Brain microvascular endothelial cell (primary cell): ENCODE results near the gene XRCC5.

Experiments used
- DNase-seq: peaks from one replicate; pipeline ENCODE4 v3.0.0-alpha.2; 2020
- H3K27ac ChIP-seq: fragments of 250-450 bp; sonication (Bioruptor Pico); 2 replicates; pipeline ENCODE4 v1.5.1; 2020; ENCODE audit warnings: mild to moderate bottlenecking, moderate library complexity
- H3K27me3 ChIP-seq: fragments of 250-450 bp; sonication (Bioruptor Pico); replicated peaks from 2 replicates; pipeline ENCODE4 v1.5.1; 2020; ENCODE audit warnings: mild to moderate bottlenecking
- H3K36me3 ChIP-seq: fragments of 250-450 bp; sonication (Bioruptor Pico); replicated peaks from 2 replicates; pipeline ENCODE4 v1.5.1; 2020; ENCODE audit warnings: mild to moderate bottlenecking
- H3K4me3 ChIP-seq: 2 replicates; pipeline ENCODE4 v1.5.1; 2011; ENCODE audit warnings: low read depth, mild to moderate bottlenecking, control low read depth, low read length, moderate library complexity
- CTCF ChIP-seq: IDR thresholded peaks from 2 replicates; pipeline ENCODE4 v1.5.1; 2011; ENCODE audit warnings: low read depth, mild to moderate bottlenecking, moderate library complexity, low read length, control low read depth, inconsistent platforms; ENCODE audit errors: missing control alignments
- in situ Hi-C: cut with HindIII; loops from 2 replicates; pipeline ENCODE4 v1.10.0; 2017; ENCODE audit warnings: low sequenced_read_pairs, low pct_ligation_motif_present

XRCC5 gene

GRCh38 chr2:216070195-216070594 lies 39.0 kb upstream of the XRCC5 start:
- no peak for TF ChIP-seq CTCF
- H3K4me3 ChIP-seq: no peak overlapping the region
- no peaks in the 10 kb centered on the region for H3K27me3 ChIP-seq
- H3K36me3 ChIP-seq: no peaks in the 10 kb centered on the region
- H3K27ac ChIP-seq: no peak overlapping the region
- no peak for DNase-seq
- in situ Hi-C loops: no loop called here

DNA sequence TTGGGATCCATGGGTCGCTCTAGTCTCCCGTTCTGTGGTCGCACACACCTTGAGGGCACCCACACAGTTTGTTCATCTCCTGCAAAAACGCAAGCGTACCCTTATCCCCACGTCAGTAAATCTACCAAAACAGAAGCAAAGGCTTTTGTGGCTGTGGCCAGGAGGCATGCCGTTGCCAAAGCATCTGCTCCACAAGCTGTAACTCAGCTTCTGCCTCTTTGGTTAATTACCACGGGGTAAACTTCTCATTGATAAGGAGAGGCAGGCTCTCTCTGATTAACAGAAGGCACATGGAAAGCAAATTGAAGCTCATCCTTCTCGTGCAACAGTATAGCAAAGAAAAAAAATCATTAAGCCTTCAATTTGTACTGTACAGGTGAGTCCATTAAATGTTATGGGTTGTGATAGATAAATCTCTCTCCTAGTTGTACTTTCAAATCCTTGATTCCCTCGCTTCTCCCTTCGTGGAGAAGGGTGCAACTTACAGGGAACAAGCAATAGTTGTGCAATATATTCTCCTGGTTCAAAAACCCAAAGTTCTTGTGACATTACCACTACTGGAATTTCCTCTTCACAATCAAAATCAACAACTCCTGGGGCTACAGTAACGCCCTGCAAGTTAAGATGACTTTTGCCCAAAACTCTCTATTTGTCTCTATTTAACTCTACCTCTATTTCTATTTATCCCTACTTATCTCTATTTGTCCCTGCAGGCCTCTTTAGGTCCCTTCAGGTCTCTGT lies 37.9 kb upstream of the XRCC5 start:
- DNase-seq: no peak

DNA sequence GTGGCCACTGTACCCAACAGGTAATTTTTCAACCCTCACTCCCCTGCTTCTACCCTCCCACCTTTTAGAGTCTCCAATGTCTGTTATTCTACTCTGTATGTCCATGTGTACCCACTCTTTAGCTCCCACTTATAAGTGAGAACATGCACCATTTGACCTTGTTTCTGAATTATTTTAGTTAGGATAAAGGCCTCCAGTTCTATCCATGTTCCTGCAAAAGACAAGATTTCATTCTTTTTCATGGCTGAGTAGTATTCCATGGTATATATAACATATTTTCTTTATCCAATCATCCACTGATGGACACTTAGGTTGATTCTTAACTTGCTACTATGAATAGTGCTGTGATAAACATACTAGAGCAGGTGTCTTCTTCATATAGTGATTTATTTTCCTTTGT lies 36.7 kb upstream of the XRCC5 start:
- Histone ChIP-seq H3K27ac (no peak overlapping the region), H3K36me3 (no peaks in the 10 kb centered on the region), H3K4me3 (no peak overlapping the region), H3K27me3 (no peaks in the 10 kb centered on the region)
- in situ Hi-C loops: no loop called here
- DNase-seq: no peak
- TF ChIP-seq CTCF: no peak

More for the DNA sequence above, 37.9 kb upstream of the XRCC5 start:
- Histone ChIP-seq H3K27me3 (no peaks in the 10 kb centered on the region), H3K36me3 (no peaks in the 10 kb centered on the region), H3K4me3 (no peak overlapping the region), H3K27ac (no peak overlapping the region)
- no peak for TF ChIP-seq CTCF
- in situ Hi-C loops: no loop called here

GRCh38 chr2:216073773-216074172 lies 35.4 kb upstream of the XRCC5 start:
- no peak for DNase-seq

GRCh38 chr2:216074380-216074779 lies 34.8 kb upstream of the XRCC5 start:
- Histone ChIP-seq H3K4me3 (no peak overlapping the region), H3K27ac (no peak overlapping the region), H3K36me3 (no peaks in the 10 kb centered on the region), H3K27me3 (no peaks in the 10 kb centered on the region)
- no peak for TF ChIP-seq CTCF
- no peak for DNase-seq
- in situ Hi-C loops: no loop called here

More at GRCh38 chr2:216073773-216074172, 35.4 kb upstream of the XRCC5 start:
- H3K27me3 ChIP-seq: no peaks in the 10 kb centered on the region
- in situ Hi-C loops: no loop called here
- no peaks in the 10 kb centered on the region for H3K36me3 ChIP-seq
- H3K4me3 ChIP-seq: no peak overlapping the region
- no peak overlapping the region for H3K27ac ChIP-seq
- no peak for TF ChIP-seq CTCF

DNA sequence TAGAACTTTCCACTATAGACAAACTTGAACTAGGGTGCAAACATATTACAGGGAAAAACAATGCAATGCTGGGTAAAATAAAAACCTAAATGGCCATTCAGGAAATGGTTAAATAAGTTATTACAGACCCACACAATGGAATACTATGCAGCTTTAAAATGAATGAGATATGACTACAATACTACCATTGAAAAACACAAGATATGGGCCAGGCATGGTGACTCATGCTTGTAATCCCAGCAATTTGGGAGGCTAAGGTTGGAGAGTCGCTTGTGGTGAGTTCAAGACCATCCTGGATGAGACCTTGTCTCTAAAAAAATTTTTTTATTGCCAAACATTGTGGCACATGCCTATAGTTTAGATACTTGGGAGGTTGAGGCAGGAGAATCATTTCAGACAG lies 34.4 kb upstream of the XRCC5 start:
- in situ Hi-C loops: no loop called here
- H3K27ac ChIP-seq: no peak overlapping the region
- TF ChIP-seq CTCF: no peak

More for the DNA sequence above, 34.4 kb upstream of the XRCC5 start:
- no peak overlapping the region for H3K4me3 ChIP-seq
- H3K27me3 ChIP-seq: no peaks in the 10 kb centered on the region
- H3K36me3 ChIP-seq: no peaks in the 10 kb centered on the region
- no peak for DNase-seq
